Thoracic aorta (tissue), 2 donors: ENCODE data around the gene CSNK1D. TPM values are rescaled to one million over a fixed set of nuclear protein-coding genes. Genes with fewer than 3 reads are reported as not detected.

Experiments
- ATAC-seq: fragments of 150-250 bp; one replicate; pipeline ENCODE4 v1.8.0; 2017; ENCODE audit warnings: low read depth; ENCODE audit not compliant: insufficient number of reproducible peaks, low FRiP score
- DNase-seq: peaks from one replicate; pipeline ENCODE4 v3.0.0-alpha.2; 2020; ENCODE audit warnings: low spot score
- H3K27ac ChIP-seq, 2 donors: fragments of 200-600 bp; sonication (generic); 1 replicate in 1 of 2; 2 replicates in 1 of 2; pipeline ENCODE4 v1.5.1; 2016; ENCODE audit warnings: mild to moderate bottlenecking in 2 of 2, moderate library complexity in 2 of 2
- H3K27me3 ChIP-seq: fragments of 200-600 bp; sonication (generic); replicated peaks from 2 replicates; pipeline ENCODE4 v1.6.0; 2016; ENCODE audit warnings: mild to moderate bottlenecking; ENCODE audit not compliant: insufficient read depth
- H3K36me3 ChIP-seq: fragments of 200-600 bp; sonication (generic); one replicate; pipeline ENCODE4 v1.5.1; 2016
- H3K4me1 ChIP-seq, 2 donors: fragments of 200-600 bp; sonication (generic); 1 replicate in 1 of 2; 2 replicates in 1 of 2; pipeline versions ENCODE4 v1.5.1 to v1.6.0; 2016; ENCODE audit warnings: low read depth in 2 of 2, mild to moderate bottlenecking in 1 of 2; ENCODE audit not compliant: control insufficient read depth in 1 of 2
- H3K4me3 ChIP-seq: fragments of 200-600 bp; sonication (generic); 2 replicates; pipeline ENCODE4 v1.5.1; 2016; ENCODE audit warnings: mild to moderate bottlenecking
- H3K9me3 ChIP-seq: fragments of 200-600 bp; sonication (generic); 2 replicates; pipeline ENCODE4 v1.5.1; 2016
- CTCF ChIP-seq: fragments of 200-600 bp; sonication (generic); IDR thresholded peaks from one replicate; pipeline ENCODE4 v1.5.1; 2019; ENCODE audit warnings: antibody characterized with exemption
- total RNA-seq, 2 donors: library from RNA; depleted of rRNA; stranded (reverse); fragments of >200 nt; gene quantifications; one replicate each; pipeline versions ENCODE4 v1.1.0 to v1.2.3, GENCODE V29; 2016

The CSNK1D gene
- total RNA-seq, 2 donors from 2014 or later = 69.5 to 71.9 TPM

DNA sequence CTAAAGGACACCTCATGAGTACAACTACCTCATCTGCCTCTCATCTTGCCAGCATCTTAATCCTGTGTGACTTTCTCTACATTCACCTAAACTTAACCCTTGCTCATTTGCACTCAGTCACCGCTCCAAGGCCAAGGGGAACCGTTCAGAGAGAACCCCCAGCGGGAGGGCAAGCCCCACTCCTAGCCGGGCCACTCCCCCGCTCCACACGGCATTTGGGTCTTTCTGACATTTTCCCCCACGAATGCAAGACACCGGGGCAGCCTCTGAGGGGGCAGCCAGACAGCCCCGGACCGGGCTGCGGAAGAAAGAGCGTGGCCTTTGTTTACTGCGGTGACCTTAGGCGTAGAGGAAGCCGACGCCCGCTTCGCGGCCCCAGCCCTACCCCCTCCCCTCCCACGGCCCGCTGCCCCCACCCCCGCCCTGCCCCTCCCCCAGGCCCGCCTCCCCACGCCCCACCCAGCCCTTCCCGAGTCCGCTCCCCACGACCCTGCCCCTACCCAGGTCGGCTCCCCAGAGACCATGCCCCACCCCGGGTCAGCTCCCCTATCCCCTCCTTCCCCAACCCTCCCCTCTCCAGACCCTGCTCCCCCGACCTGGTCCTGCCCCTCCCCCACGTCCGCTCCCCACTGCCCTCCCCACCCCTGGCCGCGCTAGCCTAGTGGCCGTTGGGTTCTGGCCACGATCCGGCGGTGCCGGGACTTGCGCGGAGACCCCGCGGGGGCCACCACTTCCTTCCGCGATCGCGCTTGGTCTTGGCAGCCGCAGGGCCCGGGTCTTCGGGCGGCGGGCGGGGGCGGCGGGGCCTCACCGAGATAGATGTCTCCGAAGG is 789 bp downstream of the CSNK1D start:
- H3K36me3 ChIP-seq = peaks cover 8% of the 10 kb centered on the region
- no peaks in the 10 kb centered on the region for H3K27me3 ChIP-seq
- H3K4me1 ChIP-seq = peaks cover 37 to 59% of the 10 kb centered on the region in 2 donors
- DNase-seq (no peak), ATAC-seq (no peak)
- no peak for TF ChIP-seq CTCF
- peak overlapping the region; percentile 95 to 96 for H3K27ac ChIP-seq
- H3K4me3 ChIP-seq = peak overlapping the region; percentile 99
- no peaks in the 10 kb centered on the region for H3K9me3 ChIP-seq

- Histone ChIP-seq H3K36me3 (peaks cover 8% of the 10 kb centered on the region), H3K9me3 (no peaks in the 10 kb centered on the region), H3K27me3 (no peaks in the 10 kb centered on the region), H3K4me1 (peaks cover 44 to 72% of the 10 kb centered on the region in 2 donors), H3K4me3 (no peak overlapping the region), H3K27ac (no peak overlapping the region)
- no peak for ATAC-seq
- no peak for TF ChIP-seq CTCF
- DNase-seq = no peak
These were observed 2.1 kb downstream of the CSNK1D start for GRCh38 chr17:82271401-82271800.

DNA sequence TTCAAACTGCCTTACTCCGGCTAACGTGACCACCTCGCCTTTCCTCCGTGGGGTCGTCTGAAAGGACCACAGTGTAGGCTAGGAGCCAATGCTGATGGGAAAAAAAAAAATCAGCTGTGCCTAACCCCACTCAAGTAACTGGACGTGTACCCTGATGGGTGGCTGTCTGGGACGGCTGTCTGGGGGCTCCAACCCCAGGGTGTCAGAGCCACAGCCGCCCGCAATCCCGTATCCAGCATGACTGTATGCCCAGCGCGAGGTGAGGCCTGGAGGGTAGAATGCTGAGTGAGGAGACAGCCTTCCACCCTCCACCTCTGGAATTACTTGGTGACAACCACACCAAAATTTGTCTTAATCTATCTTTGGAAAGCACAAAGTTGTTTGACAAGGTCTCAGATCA is 2.8 kb downstream of the CSNK1D start:
- Histone ChIP-seq H3K4me1 (peaks cover 45 to 80% of the 10 kb centered on the region in 2 donors), H3K27ac (no peak overlapping the region), H3K4me3 (no peak overlapping the region), H3K36me3 (peaks cover 13% of the 10 kb centered on the region), H3K27me3 (no peaks in the 10 kb centered on the region), H3K9me3 (no peaks in the 10 kb centered on the region)
- DNase-seq (no peak), ATAC-seq (no peak)
- TF ChIP-seq CTCF = no peak

GRCh38 chr17:82269882-82270500 is 3.5 kb downstream of the CSNK1D start:
- H3K27me3 ChIP-seq = no peaks in the 10 kb centered on the region
- H3K4me1 ChIP-seq = peaks cover 45 to 81% of the 10 kb centered on the region in 2 donors
- no peaks in the 10 kb centered on the region for H3K9me3 ChIP-seq
- H3K36me3 ChIP-seq = peaks cover 20% of the 10 kb centered on the region
- H3K4me3 ChIP-seq = no peak overlapping the region
- no peak for ATAC-seq
- TF ChIP-seq CTCF = no peak
- no peak overlapping the region for H3K27ac ChIP-seq
- DNase-seq = no peak

GRCh38 chr17:82269138-82269881 is 4.2 kb downstream of the CSNK1D start:
- Histone ChIP-seq H3K36me3 (peaks cover 26% of the 10 kb centered on the region), H3K27ac (no peak overlapping the region), H3K4me1 (peaks cover 45 to 76% of the 10 kb centered on the region in 2 donors), H3K9me3 (no peaks in the 10 kb centered on the region), H3K4me3 (no peak overlapping the region), H3K27me3 (no peaks in the 10 kb centered on the region)
- TF ChIP-seq CTCF = no peak
- DNase-seq (no peak), ATAC-seq (no peak)
